Lower leg skin (tissue), 3 donors: Measurements from ENCODE around the gene LDB1.

Experiments
- CTCF ChIP-seq, 3 donors: fragments of 450-650 bp; IDR thresholded peaks; one replicate each; pipeline ENCODE4 v1.5.1; 2016; ENCODE audit warnings: antibody characterized with exemption in 3 of 3, mild to moderate bottlenecking in 3 of 3, moderate library complexity in 2 of 3
- POLR2A ChIP-seq, 2 donors: fragments of 450-650 bp; IDR thresholded peaks; one replicate each; pipeline ENCODE4 v1.6.1; 2016 to 2017; ENCODE audit warnings: antibody characterized with exemption in 2 of 2, mild to moderate bottlenecking in 1 of 2, moderate library complexity in 1 of 2

- TF ChIP-seq CTCF (IDR thresholded peaks at IDR 0.05) (no peak), POLR2A (IDR thresholded peaks at IDR 0.05) (no peak)
Observed at GRCh38 chr10:102106998-102107397, 13.2 kb downstream of the LDB1 start.
